NB4 (cell line): ENCODE data around the gene KAT8.

Experiments
- MYC ChIP-seq: IDR thresholded peaks from 2 replicates; pipeline ENCODE4 v1.6.1; 2011; ENCODE audit warnings: low read depth, low read length
- POLR2A ChIP-seq: IDR thresholded peaks from 2 replicates; pipeline ENCODE4 v1.6.1; 2011; ENCODE audit warnings: mild to moderate bottlenecking; ENCODE audit not compliant: insufficient read length; ENCODE audit errors: extremely low read depth
- TF ChIP-seq, protein P1 (sequence below): IDR thresholded peaks from one replicate; pipeline ENCODE4 v1.5.1; 2012; ENCODE audit warnings: low read depth, low read length

DNA sequence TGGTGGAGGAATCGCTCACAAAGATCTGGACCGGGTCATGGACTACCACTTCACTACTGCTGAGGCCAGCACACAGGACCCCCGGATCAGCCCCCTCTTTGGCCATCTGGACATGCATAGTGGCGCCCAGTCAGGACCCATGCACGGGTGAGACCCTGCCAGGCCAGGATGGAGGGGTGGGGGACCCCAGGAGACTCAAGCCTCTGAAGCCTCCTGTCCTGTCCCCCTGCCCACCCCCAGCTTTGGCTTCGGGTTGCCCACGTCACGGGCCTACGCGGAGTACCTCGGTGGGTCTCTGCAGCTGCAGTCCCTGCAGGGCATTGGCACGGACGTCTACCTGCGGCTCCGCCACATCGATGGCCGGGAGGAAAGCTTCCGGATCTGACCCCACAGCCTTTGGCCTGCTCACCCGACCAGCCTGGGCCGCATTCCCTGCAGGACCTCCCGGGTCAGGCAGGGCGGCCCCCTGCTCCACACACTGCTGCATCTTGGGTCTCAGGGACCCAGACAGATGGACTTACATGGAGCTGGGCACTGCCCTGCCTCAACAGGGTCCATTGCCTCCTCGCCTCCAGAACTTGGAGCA, 5.5 kb upstream of the KAT8 start:
- no peak for TF ChIP-seq POLR2A
- TF ChIP-seq, protein P1, sequence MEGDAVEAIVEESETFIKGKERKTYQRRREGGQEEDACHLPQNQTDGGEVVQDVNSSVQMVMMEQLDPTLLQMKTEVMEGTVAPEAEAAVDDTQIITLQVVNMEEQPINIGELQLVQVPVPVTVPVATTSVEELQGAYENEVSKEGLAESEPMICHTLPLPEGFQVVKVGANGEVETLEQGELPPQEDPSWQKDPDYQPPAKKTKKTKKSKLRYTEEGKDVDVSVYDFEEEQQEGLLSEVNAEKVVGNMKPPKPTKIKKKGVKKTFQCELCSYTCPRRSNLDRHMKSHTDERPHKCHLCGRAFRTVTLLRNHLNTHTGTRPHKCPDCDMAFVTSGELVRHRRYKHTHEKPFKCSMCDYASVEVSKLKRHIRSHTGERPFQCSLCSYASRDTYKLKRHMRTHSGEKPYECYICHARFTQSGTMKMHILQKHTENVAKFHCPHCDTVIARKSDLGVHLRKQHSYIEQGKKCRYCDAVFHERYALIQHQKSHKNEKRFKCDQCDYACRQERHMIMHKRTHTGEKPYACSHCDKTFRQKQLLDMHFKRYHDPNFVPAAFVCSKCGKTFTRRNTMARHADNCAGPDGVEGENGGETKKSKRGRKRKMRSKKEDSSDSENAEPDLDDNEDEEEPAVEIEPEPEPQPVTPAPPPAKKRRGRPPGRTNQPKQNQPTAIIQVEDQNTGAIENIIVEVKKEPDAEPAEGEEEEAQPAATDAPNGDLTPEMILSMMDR: no peak
- TF ChIP-seq MYC: no peak
